Measurements from ENCODE around the gene ASTE1. TPM values are rescaled to one million over a fixed set of nuclear protein-coding genes. Genes with fewer than 3 reads are reported as not detected.

ASTE1 gene
- total RNA-seq, 1 experiment from 2014 or later = 9.7 TPM

DNA sequence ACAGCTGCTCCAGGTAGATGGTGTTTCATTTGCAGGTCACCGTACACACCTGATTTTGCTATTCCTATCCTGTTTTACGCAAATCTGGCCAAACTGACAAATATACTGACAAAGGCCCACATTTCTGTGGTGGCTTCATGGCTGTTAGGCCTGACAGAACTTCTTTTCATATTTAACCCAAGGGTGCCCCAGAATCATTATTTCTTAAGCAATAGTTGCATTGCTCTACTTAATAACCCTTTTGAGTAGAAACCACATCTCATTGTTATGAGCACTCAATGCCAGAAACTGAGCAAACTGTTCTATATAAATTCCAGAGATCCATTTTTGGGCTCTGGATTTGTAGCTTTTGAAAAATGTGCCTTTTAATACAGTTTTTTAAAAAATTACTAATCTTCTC lies 19.4 kb downstream of the ASTE1 start:
- Mint-ChIP-seq H3K36me3 (ENCODE audit: insufficient read depth in 1 of 3, low read depth in 3 of 3) (peaks cover 3 to 22% (median 17%) of the 10 kb centered on the region in 3 experiments; a peak in 6 of 7 replicates), H3K27me3 (ENCODE audit: low read depth) (no peaks in the 10 kb centered on the region), H3K4me1 (no peaks in the 10 kb centered on the region), H3K9me3 (no peaks in the 10 kb centered on the region), H3K4me3 (no peak overlapping the region), H3K27ac (no peak overlapping the region)
- Histone ChIP-seq H3K4me1 (ENCODE audit: insufficient read depth, low read length) (no peaks in the 10 kb centered on the region), H2BK15ac (ENCODE audit: low read depth, low read length) (no peak overlapping the region), H2BK120ac (ENCODE audit: low read depth, low read length, poor library complexity, severe bottlenecking) (no peak overlapping the region), H3K4ac (ENCODE audit: low read depth, low read length) (no peak overlapping the region), H2AFZ (ENCODE audit: low read length) (no peak overlapping the region), H3K23me2 (ENCODE audit: insufficient read length, low read depth, low read length, poor library complexity, severe bottlenecking) (no peaks in the 10 kb centered on the region), H2BK12ac (ENCODE audit: insufficient read length, low read depth, low read length) (no peak overlapping the region), H3K27me3 (ENCODE audit: insufficient read depth, low read length) (no peaks in the 10 kb centered on the region), H3K9ac (ENCODE audit: extremely low read depth, insufficient read length, low read length) (no peak overlapping the region), H4K5ac (ENCODE audit: insufficient read length, low read depth, low read length) (no peak overlapping the region), H3K23ac (ENCODE audit: insufficient read length, low read depth, low read length) (no peak overlapping the region), H3K4me2 (ENCODE audit: insufficient read depth, insufficient read length, low read length) (no peak overlapping the region), H2AK5ac (ENCODE audit: insufficient read length, low read length) (no peak overlapping the region), H3K79me1 (ENCODE audit: insufficient read depth, low read depth, low read length, poor library complexity, severe bottlenecking) (no peaks in the 10 kb centered on the region), H3K14ac (ENCODE audit: insufficient read depth, low read length) (no peak overlapping the region), H3K56ac (ENCODE audit: insufficient read length, low read depth, low read length) (no peak overlapping the region), H4K8ac (replicated peaks; ENCODE audit: insufficient read length, low read depth, low read length) (no peak overlapping the region), H4K20me1 (ENCODE audit: control insufficient read depth, insufficient read depth, insufficient read length) (no peaks in the 10 kb centered on the region), H3T11ph (ENCODE audit: low read length) (no peak overlapping the region), H3K27ac (ENCODE audit: insufficient read length, low read depth, low read length) (no peak overlapping the region), H2BK20ac (ENCODE audit: low read depth, low read length, poor library complexity, severe bottlenecking) (no peak overlapping the region), H4K91ac (ENCODE audit: insufficient read length, low read depth, low read length) (no peak overlapping the region), H3K18ac (ENCODE audit: insufficient read length, low read depth, low read length) (no peak overlapping the region), H3K9me3 (ENCODE audit: control insufficient read depth, low read depth, low read length) (no peaks in the 10 kb centered on the region), H2BK5ac (ENCODE audit: insufficient read length, low read length) (no peak overlapping the region), H3K79me2 (ENCODE audit: insufficient read depth, low read length) (no peaks in the 10 kb centered on the region)
- TF ChIP-seq, protein P1, sequence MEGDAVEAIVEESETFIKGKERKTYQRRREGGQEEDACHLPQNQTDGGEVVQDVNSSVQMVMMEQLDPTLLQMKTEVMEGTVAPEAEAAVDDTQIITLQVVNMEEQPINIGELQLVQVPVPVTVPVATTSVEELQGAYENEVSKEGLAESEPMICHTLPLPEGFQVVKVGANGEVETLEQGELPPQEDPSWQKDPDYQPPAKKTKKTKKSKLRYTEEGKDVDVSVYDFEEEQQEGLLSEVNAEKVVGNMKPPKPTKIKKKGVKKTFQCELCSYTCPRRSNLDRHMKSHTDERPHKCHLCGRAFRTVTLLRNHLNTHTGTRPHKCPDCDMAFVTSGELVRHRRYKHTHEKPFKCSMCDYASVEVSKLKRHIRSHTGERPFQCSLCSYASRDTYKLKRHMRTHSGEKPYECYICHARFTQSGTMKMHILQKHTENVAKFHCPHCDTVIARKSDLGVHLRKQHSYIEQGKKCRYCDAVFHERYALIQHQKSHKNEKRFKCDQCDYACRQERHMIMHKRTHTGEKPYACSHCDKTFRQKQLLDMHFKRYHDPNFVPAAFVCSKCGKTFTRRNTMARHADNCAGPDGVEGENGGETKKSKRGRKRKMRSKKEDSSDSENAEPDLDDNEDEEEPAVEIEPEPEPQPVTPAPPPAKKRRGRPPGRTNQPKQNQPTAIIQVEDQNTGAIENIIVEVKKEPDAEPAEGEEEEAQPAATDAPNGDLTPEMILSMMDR (conservative IDR thresholded peaks at IDR 0.05) = no peak
- no peak for DNase-seq
- no CpG with 5 or more reads among the region's 2 CpGs for WGBS (ENCODE audit: extremely low coverage, insufficient read length, low lambda C conversion rate)
